ENCODE measurements around the gene PDE4D. TPM values are rescaled to one million over a fixed set of nuclear protein-coding genes. Genes with fewer than 3 reads are reported as not detected.

The PDE4D gene
- total RNA-seq, 1 donor from 2014 or later: 44.8 TPM

DNA sequence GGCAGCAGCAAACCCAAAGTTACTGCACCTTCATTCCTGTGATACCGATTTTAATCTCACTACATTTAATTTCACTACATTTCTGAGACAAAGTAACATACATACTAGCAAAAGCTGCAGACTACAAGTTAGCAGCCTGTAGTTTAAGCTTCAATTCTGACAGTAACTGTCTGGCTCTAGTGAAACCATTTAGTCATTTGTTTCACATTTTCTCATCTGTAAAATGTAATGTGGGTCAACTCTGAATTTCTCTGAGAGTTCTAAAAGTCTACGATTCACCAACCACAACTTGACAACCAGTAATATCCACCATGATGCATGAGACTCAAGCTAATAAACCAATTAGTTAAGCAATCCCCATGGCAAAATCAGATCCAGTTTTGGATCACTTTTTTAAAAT is 408.9 kb downstream of the PDE4D start:
- Histone ChIP-seq H3K27me3 (no peaks in the 10 kb centered on the region), H3K4me3 (no peak overlapping the region), H3K9me3 (no peaks in the 10 kb centered on the region), H3K4me1 (no peaks in the 10 kb centered on the region), H3K36me3 (no peaks in the 10 kb centered on the region), H3K27ac (no peak overlapping the region)
- intact Hi-C loops (cut with DNase I): no loop called here
- no peak for DNase-seq (ENCODE audit: low spot score in 2 of 2)
- TF ChIP-seq, protein P1, sequence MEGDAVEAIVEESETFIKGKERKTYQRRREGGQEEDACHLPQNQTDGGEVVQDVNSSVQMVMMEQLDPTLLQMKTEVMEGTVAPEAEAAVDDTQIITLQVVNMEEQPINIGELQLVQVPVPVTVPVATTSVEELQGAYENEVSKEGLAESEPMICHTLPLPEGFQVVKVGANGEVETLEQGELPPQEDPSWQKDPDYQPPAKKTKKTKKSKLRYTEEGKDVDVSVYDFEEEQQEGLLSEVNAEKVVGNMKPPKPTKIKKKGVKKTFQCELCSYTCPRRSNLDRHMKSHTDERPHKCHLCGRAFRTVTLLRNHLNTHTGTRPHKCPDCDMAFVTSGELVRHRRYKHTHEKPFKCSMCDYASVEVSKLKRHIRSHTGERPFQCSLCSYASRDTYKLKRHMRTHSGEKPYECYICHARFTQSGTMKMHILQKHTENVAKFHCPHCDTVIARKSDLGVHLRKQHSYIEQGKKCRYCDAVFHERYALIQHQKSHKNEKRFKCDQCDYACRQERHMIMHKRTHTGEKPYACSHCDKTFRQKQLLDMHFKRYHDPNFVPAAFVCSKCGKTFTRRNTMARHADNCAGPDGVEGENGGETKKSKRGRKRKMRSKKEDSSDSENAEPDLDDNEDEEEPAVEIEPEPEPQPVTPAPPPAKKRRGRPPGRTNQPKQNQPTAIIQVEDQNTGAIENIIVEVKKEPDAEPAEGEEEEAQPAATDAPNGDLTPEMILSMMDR (IDR thresholded peaks at IDR 0.05): no peak

DNA sequence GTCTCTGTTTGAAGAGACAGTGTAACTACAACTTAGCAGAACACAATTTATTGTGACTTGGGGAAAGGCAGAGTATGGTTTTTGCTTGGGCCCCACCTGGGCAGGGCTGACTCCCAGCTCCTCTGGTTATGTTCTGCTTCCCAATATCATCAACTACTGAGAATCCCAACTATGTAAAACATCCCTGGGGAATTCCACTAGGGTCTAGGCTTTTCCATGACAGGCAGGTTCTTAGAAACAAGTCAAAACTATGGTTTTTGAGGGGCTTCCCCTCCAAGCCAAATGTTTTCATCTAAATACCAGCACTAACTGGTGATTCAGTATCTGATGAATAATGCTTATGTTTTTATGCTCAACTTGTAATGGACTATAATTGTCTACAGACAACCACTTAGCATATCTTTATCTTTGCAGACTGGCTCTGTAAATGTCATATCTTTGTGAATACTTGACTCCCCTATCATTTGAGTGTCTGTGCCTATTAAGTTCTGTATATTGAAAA is 409.5 kb downstream of the PDE4D start:
- Histone ChIP-seq H3K9me3 (no peaks in the 10 kb centered on the region), H3K4me3 (no peak overlapping the region), H3K27ac (no peak overlapping the region), H3K4me1 (no peaks in the 10 kb centered on the region), H3K36me3 (no peaks in the 10 kb centered on the region), H3K27me3 (no peaks in the 10 kb centered on the region)
- TF ChIP-seq, protein P1 (IDR thresholded peaks at IDR 0.05): no peak
- intact Hi-C loops (cut with DNase I): no loop called here
- no peak for DNase-seq (ENCODE audit: low spot score in 2 of 2)

DNA sequence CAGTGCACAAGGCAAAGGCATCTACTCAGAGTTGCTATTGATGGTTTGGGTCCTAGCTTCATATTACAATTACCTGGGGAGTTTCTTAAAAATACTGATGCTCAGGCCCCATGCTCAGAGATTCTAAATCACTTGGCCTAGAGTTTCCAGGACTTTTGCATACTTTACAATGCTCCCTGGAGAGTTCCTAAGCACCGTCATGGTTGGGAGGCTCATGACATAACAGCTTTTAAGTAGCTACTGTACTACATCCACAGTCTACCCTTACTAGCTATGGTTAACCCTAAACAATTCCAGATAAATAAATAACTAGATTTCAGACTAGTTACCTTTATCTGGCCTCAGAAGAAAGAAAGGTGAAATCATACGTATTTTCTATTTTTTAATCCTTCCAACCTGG is 414.4 kb downstream of the PDE4D start:
- Histone ChIP-seq H3K27ac (no peak overlapping the region), H3K36me3 (no peaks in the 10 kb centered on the region), H3K9me3 (no peaks in the 10 kb centered on the region), H3K4me1 (no peaks in the 10 kb centered on the region), H3K27me3 (no peaks in the 10 kb centered on the region), H3K4me3 (no peak overlapping the region)
- TF ChIP-seq, protein P1 (IDR thresholded peaks at IDR 0.05): no peak
- intact Hi-C loops (cut with DNase I): no loop called here
- DNase-seq (ENCODE audit: low spot score in 2 of 2): no peak

DNA sequence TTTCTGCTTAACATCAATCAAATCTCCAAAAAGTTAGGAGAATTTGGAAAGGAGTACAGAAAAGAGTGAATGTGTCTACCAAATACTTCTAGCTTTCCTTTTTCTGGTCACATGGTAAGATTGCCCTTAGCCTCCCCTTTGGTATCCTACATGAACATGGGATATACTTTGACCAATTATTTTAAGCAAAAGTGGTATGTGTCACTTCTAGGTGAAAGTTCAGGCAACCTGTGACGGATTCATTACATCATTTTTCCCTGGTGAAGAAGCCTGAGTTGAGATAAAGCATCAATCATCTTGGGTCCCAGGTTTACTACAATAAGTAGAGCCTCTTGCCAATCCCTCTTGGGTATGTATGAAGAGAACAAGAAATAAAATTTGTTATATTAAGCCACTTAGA is 419.2 kb downstream of the PDE4D start:
- no peak for DNase-seq (ENCODE audit: low spot score in 2 of 2)
- Histone ChIP-seq H3K4me1 (no peaks in the 10 kb centered on the region), H3K9me3 (no peaks in the 10 kb centered on the region), H3K36me3 (no peaks in the 10 kb centered on the region), H3K27me3 (no peaks in the 10 kb centered on the region), H3K27ac (no peak overlapping the region), H3K4me3 (no peak overlapping the region)
- intact Hi-C loops (cut with DNase I): no loop called here
- TF ChIP-seq, protein P1 (IDR thresholded peaks at IDR 0.05): no peak

DNA sequence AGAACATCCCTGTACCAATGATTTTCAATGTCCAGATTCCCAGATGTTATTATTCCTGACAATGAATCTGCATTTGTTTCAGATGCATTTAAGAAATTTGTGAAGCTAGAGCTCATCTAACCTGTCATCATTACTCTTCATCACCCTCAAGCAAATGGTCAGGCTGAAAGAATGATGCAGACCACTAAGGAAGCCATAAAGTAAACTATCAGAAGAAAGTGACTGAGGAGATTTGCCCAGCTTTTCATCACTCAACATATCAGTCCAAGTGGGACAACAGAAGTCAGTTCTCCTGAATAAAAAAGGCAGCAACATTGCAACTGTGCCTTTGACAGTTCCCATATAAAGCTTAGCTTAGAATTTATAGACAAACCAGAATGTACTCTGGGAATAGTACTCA is 419.9 kb downstream of the PDE4D start:
- intact Hi-C loops (cut with DNase I): no loop called here
- H3K27ac ChIP-seq: no peak overlapping the region
- H3K27me3 ChIP-seq: no peaks in the 10 kb centered on the region
- DNase-seq (ENCODE audit: low spot score in 2 of 2): no peak
- H3K4me1 ChIP-seq: no peaks in the 10 kb centered on the region
- H3K36me3 ChIP-seq: no peaks in the 10 kb centered on the region
- TF ChIP-seq, protein P1 (IDR thresholded peaks at IDR 0.05): no peak
- no peak overlapping the region for H3K4me3 ChIP-seq
- no peaks in the 10 kb centered on the region for H3K9me3 ChIP-seq

DNA sequence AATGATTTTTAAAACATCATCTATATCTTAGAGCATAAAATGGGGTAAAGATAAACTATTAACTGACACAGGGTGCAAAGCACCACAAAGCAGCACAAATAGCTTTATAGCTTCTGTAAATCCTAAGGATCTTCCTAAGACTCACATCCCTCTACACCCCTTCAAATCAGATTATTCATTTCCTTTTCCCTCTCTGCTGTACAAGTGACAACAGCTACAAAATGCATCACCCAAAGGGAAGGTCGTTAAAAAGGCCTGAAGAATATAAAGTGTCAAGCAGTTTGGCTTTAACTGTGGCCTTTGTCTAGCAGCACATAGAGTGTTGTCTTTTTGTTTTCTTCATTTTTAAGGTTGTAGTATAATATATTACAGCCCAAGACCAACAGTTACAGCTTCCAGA is 422.1 kb downstream of the PDE4D start:
- H3K36me3 ChIP-seq: no peaks in the 10 kb centered on the region
- TF ChIP-seq, protein P1 (IDR thresholded peaks at IDR 0.05): no peak
- no peak for DNase-seq (ENCODE audit: low spot score in 2 of 2)

More for the DNA sequence above, 422.1 kb downstream of the PDE4D start:
- H3K9me3 ChIP-seq: no peaks in the 10 kb centered on the region
- intact Hi-C loops (cut with DNase I): no loop called here
- H3K27ac ChIP-seq: no peak overlapping the region
- no peaks in the 10 kb centered on the region for H3K4me1 ChIP-seq
- H3K4me3 ChIP-seq: no peak overlapping the region
- no peaks in the 10 kb centered on the region for H3K27me3 ChIP-seq
